D721Med (cell line): Measurements from ENCODE around the gene ZNF740.

Source experiments
- DNase-seq: peaks from one replicate; pipeline ENCODE4 v3.0.0; 2011; ENCODE audit warnings: low spot score; ENCODE audit not compliant: insufficient read length
- FAIRE-seq: peaks from 2 replicates; lab custom pipeline; 2011; peaks lifted over from hg19 to GRCh38; lab: Jason Lieb, UNC
- CTCF ChIP-seq: IDR thresholded peaks from 2 replicates; pipeline ENCODE4 v1.5.1; 2012; ENCODE audit warnings: mild to moderate bottlenecking, control low read depth; ENCODE audit not compliant: insufficient read depth; ENCODE audit errors: missing control alignments

The ZNF740 gene, protein sequence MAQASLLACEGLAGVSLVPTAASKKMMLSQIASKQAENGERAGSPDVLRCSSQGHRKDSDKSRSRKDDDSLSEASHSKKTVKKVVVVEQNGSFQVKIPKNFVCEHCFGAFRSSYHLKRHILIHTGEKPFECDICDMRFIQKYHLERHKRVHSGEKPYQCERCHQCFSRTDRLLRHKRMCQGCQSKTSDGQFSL

GRCh38 chr12:53180220-53180930, at the start of gene ZNF740, which contains the start of gene CSAD:
Gene ZNF740 (plus strand): TSS chr12:53180722. CDS start chr12:53181984, 1,262 bp downstream.
Gene CSAD (minus strand): TSS chr12:53180925. CDS start chr12:53173470, 7,455 bp downstream.
- no peak for TF ChIP-seq CTCF
- no peak for FAIRE-seq
- peak; percentile 89 for DNase-seq

DNA sequence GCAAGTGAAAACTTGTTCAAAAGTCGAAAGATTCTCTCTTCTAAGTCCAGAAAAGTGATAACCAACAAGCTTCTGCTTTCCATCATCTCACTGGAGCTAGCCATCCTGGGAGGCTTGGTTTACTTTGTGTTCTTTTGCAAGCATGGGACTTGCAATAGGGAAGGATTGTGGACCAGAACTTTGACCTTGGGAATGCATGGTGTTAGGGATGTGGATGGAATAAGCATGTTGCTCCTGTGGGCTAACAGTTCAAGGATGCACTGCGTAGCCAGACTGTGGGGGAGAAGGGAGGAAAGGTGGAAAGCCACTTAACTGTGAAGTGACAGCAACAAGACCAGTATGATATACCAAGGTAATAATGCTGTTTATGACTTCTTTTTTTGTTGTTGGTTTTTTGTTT, 48.7 kb upstream of the ZNF740 start:
- TF ChIP-seq CTCF = no peak
- DNase-seq (no peak), FAIRE-seq (no peak)

GRCh38 chr12:53133722-53134121, 46.8 kb upstream of the ZNF740 start:
- FAIRE-seq = no peak
- TF ChIP-seq CTCF = no peak
- DNase-seq = no peak

- FAIRE-seq = no peak
- TF ChIP-seq CTCF = no peak
- DNase-seq = no peak
These were observed 37.2 kb upstream of the ZNF740 start for GRCh38 chr12:53143355-53143754.

DNA sequence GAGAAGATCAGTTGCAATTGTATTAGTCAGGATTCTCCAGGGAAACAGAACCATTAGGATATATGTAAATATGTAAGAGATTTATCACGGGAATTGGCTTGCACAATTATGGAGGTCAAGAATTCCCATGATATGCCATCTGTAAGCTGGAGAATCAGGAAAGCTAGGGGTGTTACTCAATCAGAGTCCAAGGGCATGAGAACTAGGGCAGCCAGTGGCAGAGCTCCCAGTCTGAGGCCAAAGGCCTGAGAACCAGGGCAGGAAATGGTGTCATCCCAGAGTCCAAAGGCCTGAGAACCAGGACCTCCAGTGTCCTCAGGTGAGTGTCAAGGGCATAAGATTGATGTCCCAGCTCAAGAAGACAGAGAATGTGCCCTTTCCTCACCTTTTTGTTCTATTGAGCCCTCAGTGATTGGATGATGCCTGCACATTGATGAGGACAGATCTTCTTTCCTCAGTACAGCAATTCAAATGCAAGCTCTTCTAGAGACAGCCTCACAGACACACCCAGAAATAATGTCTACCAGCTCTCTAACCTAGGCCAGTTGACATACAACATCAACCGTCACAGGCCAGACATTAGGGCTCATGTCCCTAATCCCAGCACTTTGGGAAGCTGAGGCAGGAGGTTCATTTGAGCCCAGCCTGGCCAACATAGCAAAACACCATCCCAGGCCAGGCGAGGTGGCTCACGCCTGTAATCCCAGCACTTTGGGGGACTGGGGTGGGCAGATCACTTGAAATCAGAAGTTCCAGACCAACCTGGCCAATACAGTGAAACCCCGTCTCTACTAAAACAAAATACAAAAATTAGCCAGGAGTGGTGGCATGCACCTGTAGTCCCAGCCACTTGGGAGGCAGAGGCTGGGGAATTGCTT, 34.9 kb upstream of the ZNF740 start:
- DNase-seq = no peak
- TF ChIP-seq CTCF = no peak
- no peak for FAIRE-seq

GRCh38 chr12:53147181-53147580, 33.3 kb upstream of the ZNF740 start:
- DNase-seq = no peak
- no peak for TF ChIP-seq CTCF
- no peak for FAIRE-seq
